Peyer's patch (tissue), 4 donors: ENCODE results near the gene PLOD3.

Experiments
- CTCF ChIP-seq, 6 experiments: fragments of 450-650 bp in 4 of 6; fragments of 200-600 bp in 2 of 6; sonication (generic) in 1 of 6; IDR thresholded peaks; one replicate each; pipeline ENCODE4 v1.5.1; 2017 to 2019; ENCODE audit warnings: antibody characterized with exemption in 6 of 6, mild to moderate bottlenecking in 3 of 6, moderate library complexity in 1 of 6
- POLR2A ChIP-seq, 2 donors: fragments of 450-650 bp; IDR thresholded peaks; one replicate each; pipeline ENCODE4 v1.5.1; 2017; ENCODE audit warnings: antibody characterized with exemption in 2 of 2, mild to moderate bottlenecking in 2 of 2, moderate library complexity in 2 of 2

- peak in 1 of 6 experiments; percentile 4 for TF ChIP-seq CTCF (IDR thresholded peaks at IDR 0.05)
- peak; percentile 89 to 97 for TF ChIP-seq POLR2A (IDR thresholded peaks at IDR 0.05)
Measured at GRCh38 chr7:101240226-101241014, 23.0 kb upstream of the PLOD3 start.
